A673 (cell line): ENCODE results near the gene METTL16. TPM values are rescaled to one million over a fixed set of nuclear protein-coding genes. Genes with fewer than 3 reads are reported as not detected.

Experiments used
- BruUV-seq: library from RNA; stranded (reverse); fragments of 400-500 nt; replicated peaks from 2 replicates; lab custom pipeline; 2021; lab: Mats Ljungman, UMichigan
- CTCF ChIA-PET: fragments of 300-600 bp; sonication (Branson Sonifier 250); formaldehyde crosslinking; loops from one replicate; lab custom pipeline; 2022; ENCODE audit warnings: antibody characterized with exemption; lab: Charles Lee
- POLR2A ChIA-PET: fragments of 300-600 bp; sonication (Branson Sonifier 250); formaldehyde crosslinking; loops from one replicate; lab custom pipeline; 2022; ENCODE audit warnings: antibody characterized with exemption; ENCODE audit not compliant: low non-redundant PET; lab: Charles Lee
- DNase-seq: peaks from one replicate; pipeline ENCODE4 v3.0.0-alpha.2; 2015; ENCODE audit warnings: low spot score
- H3K27ac ChIP-seq: fragments of 200-600 bp; sonication (generic); 2 replicates; pipeline ENCODE4 v1.5.1; 2016; ENCODE audit warnings: mixed run types, low read depth, mild to moderate bottlenecking, mixed read lengths, antibody characterized with exemption, low read length; ENCODE audit not compliant: poor library complexity, severe bottlenecking
- H3K27me3 ChIP-seq: fragments of 200-600 bp; sonication (generic); replicated peaks from 2 replicates; pipeline ENCODE4 v1.6.1; 2017; ENCODE audit warnings: mixed run types, low read depth, mild to moderate bottlenecking, mixed read lengths, antibody characterized with exemption, low read length; ENCODE audit not compliant: insufficient read depth, poor library complexity
- H3K36me3 ChIP-seq: fragments of 200-600 bp; sonication (generic); 2 replicates; pipeline ENCODE4 v1.6.1; 2016; ENCODE audit warnings: mixed run types, mild to moderate bottlenecking, mixed read lengths, antibody characterized with exemption, low read length; ENCODE audit not compliant: insufficient read depth, poor library complexity, severe bottlenecking
- H3K4me1 ChIP-seq: fragments of 200-600 bp; sonication (generic); 2 replicates; pipeline ENCODE4 v1.6.1; 2017; ENCODE audit warnings: mixed run types, mild to moderate bottlenecking, mixed read lengths, antibody characterized with exemption, low read length; ENCODE audit not compliant: insufficient read depth, poor library complexity, severe bottlenecking
- H3K4me3 ChIP-seq: fragments of 200-600 bp; sonication (generic); 2 replicates; pipeline ENCODE4 v1.5.1; 2016; ENCODE audit warnings: low read depth, mixed run types, mild to moderate bottlenecking, mixed read lengths, low read length; ENCODE audit not compliant: poor library complexity, severe bottlenecking
- H3K9me3 ChIP-seq: fragments of 200-600 bp; sonication (generic); 2 replicates; pipeline ENCODE4 v1.6.1; 2016; ENCODE audit warnings: mixed run types, low read depth, mild to moderate bottlenecking, mixed read lengths, antibody characterized with exemption, low read length; ENCODE audit not compliant: poor library complexity, severe bottlenecking
- CTCF ChIP-seq: fragments of 300-800, 200-600 bp; sonication (generic); conservative IDR thresholded peaks from 2 replicates; pipeline ENCODE4 v1.5.1; 2017; ENCODE audit warnings: low read depth, mild to moderate bottlenecking, antibody characterized with exemption, low read length, moderate library complexity, mixed read lengths
- EZH2 ChIP-seq: fragments of 200-600 bp; sonication (generic); IDR thresholded peaks from 2 replicates; pipeline ENCODE4 v1.6.1; 2017; ENCODE audit warnings: borderline replicate concordance, low read depth, mild to moderate bottlenecking, mixed read lengths, antibody characterized with exemption, low read length; ENCODE audit not compliant: poor library complexity, severe bottlenecking
- intact Hi-C: fragments of 100-400 bp; cut with micrococcal nuclease; formaldehyde crosslinking; loops from one replicate; pipeline ENCODE4 v1.10.0; 2022; ENCODE audit not compliant: unreplicated experiment
- total RNA-seq: library from RNA; stranded (reverse); gene quantifications from 2 replicates; pipeline ENCODE4 v1.2.3, GENCODE V29; 2021

The METTL16 gene
- total RNA-seq, 1 experiment from 2014 or later: 50.8 TPM

GRCh38 chr17:2419486-2419885 is 92.2 kb downstream of the METTL16 start:
- ChIA-PET POLR2A (no interaction called here), CTCF (no interaction called here)
- Histone ChIP-seq H3K4me1 (peaks cover 19% of the 10 kb centered on the region), H3K4me3 (no peak overlapping the region), H3K36me3 (peaks cover 17% of the 10 kb centered on the region), H3K27ac (peak overlapping the region; percentile 12), H3K9me3 (no peaks in the 10 kb centered on the region), H3K27me3 (no peaks in the 10 kb centered on the region)
- BruUV-seq: no TSS peak
- TF ChIP-seq CTCF: no peak
- no peak for TF ChIP-seq EZH2
- DNase-seq: no peak
- intact Hi-C loops: no loop called here

GRCh38 chr17:2418572-2418971 is 93.1 kb downstream of the METTL16 start:
- Histone ChIP-seq H3K27ac (peak overlapping the region; percentile 59), H3K27me3 (no peaks in the 10 kb centered on the region), H3K9me3 (no peaks in the 10 kb centered on the region), H3K4me1 (peaks cover 17% of the 10 kb centered on the region), H3K36me3 (peaks cover 24% of the 10 kb centered on the region), H3K4me3 (no peak overlapping the region)
- intact Hi-C loops: no loop called here
- TF ChIP-seq CTCF: no peak
- TF ChIP-seq EZH2: no peak
- POLR2A ChIA-PET: no interaction called here
- no peak for DNase-seq
- BruUV-seq: no TSS peak
- CTCF ChIA-PET: no interaction called here

- Histone ChIP-seq H3K36me3 (peaks cover 24% of the 10 kb centered on the region), H3K27me3 (no peaks in the 10 kb centered on the region), H3K4me3 (no peak overlapping the region), H3K9me3 (no peaks in the 10 kb centered on the region), H3K4me1 (peaks cover 9% of the 10 kb centered on the region), H3K27ac (peak overlapping the region; percentile 24)
- TSS peak; percentile 4 for BruUV-seq
- TF ChIP-seq CTCF (peak; percentile 98), EZH2 (no peak)
- peak; percentile 90 for DNase-seq
- intact Hi-C loops: loop anchor here (1.0 kb wide), 1 partner anchor 34 kb away; no protein-coding TSS in a partner anchor
- POLR2A ChIA-PET: interaction anchor here (0.7 to 0.8 kb wide), 2 partner anchors 8 to 24 kb away, joined by 4 to 5 read pairs; no protein-coding TSS in a partner anchor
- CTCF ChIA-PET: interaction anchor here (0.5 to 2.7 kb wide), 12 partner anchors 10 to 260 kb away, joined by 3 to 79 read pairs (median 4); no protein-coding TSS in a partner anchor
These were observed 95.5 kb downstream of the METTL16 start for GRCh38 chr17:2416010-2416734.
